HepG2 (cell line): ENCODE results near the gene CLPTM1. TPM values are rescaled to one million over a fixed set of nuclear protein-coding genes. Genes with fewer than 3 reads are reported as not detected.

Experiments
- DNMT1 ChIP-seq: sonication (generic); formaldehyde crosslinking; IDR thresholded peaks from 2 replicates; pipeline ENCODE4 v1.5.1; 2020; ENCODE audit warnings: mild to moderate bottlenecking, missing genetic modification reagents
- FLYWCH1 ChIP-seq: sonication (generic); formaldehyde crosslinking; IDR thresholded peaks from 2 replicates; pipeline ENCODE4 v1.8.1; 2023; ENCODE audit warnings: mild to moderate bottlenecking, missing genetic modification reagents
- HIVEP1 ChIP-seq: sonication (generic); formaldehyde crosslinking; IDR thresholded peaks from 2 replicates; pipeline ENCODE4 v1.4.0; 2020; ENCODE audit warnings: mild to moderate bottlenecking, missing genetic modification reagents
- JUN ChIP-seq: sonication (generic); formaldehyde crosslinking; IDR thresholded peaks from 2 replicates; pipeline ENCODE4 v1.4.0; 2020; ENCODE audit warnings: mild to moderate bottlenecking, missing genetic modification reagents
- KDM3A ChIP-seq: IDR thresholded peaks from 2 replicates; pipeline ENCODE4 v1.6.1; 2018; ENCODE audit warnings: low read depth, missing compliant biosample characterization
- KIAA2018 ChIP-seq: sonication (generic); formaldehyde crosslinking; IDR thresholded peaks from 2 replicates; pipeline ENCODE4 v1.5.0; 2020; ENCODE audit warnings: mild to moderate bottlenecking, missing genetic modification reagents, borderline replicate concordance
- NCOA1 ChIP-seq: sonication (generic); formaldehyde crosslinking; IDR thresholded peaks from 2 replicates; pipeline ENCODE4 v1.9.0; 2021; ENCODE audit warnings: missing genetic modification reagents
- NCOR1 ChIP-seq: fragments of 200-600 bp; sonication (generic); IDR thresholded peaks from 2 replicates; pipeline ENCODE4 v1.7.0; 2017; ENCODE audit warnings: antibody characterized with exemption, low read length, borderline replicate concordance
- RERE ChIP-seq: IDR thresholded peaks from 2 replicates; pipeline ENCODE4 v1.6.1; 2016; ENCODE audit warnings: low read depth, missing genetic modification reagents, missing compliant biosample characterization
- RFX1 ChIP-seq: fragments of 450-650 bp; IDR thresholded peaks from 2 replicates; pipeline ENCODE4 v1.6.1; 2017
- SATB2 ChIP-seq: sonication (generic); formaldehyde crosslinking; IDR thresholded peaks from 2 replicates; pipeline ENCODE4 v1.5.0; 2020; ENCODE audit warnings: missing genetic modification reagents
- ZBTB2 ChIP-seq: sonication (generic); formaldehyde crosslinking; IDR thresholded peaks from 2 replicates; pipeline ENCODE4 v1.8.0; 2022; ENCODE audit warnings: low read depth, missing genetic modification reagents
- ZNF263 ChIP-seq: sonication (generic); formaldehyde crosslinking; IDR thresholded peaks from 2 replicates; pipeline ENCODE4 v1.4.0; 2020; ENCODE audit warnings: missing genetic modification reagents
- polyA plus RNA-seq, 8 experiments: library from polyadenylated mRNA; depleted of rRNA in 3 of 8; stranded (reverse) in 7 of 8; unstranded in 1 of 8; fragments of >200 nt; fragmentation: Illumina TruSeq in 4 of 8; extraction: Trizol in 4 of 8; gene quantifications; 2 replicates each; pipeline versions ENCODE4 v1.2.1 to v1.2.3, GENCODE V29; 2011 to 2016; ENCODE audit warnings: low read depth in 4 of 8, missing spikeins in 1 of 8, mixed read lengths in 1 of 8; ENCODE audit not compliant: insufficient read depth in 1 of 8
- total RNA-seq, 5 experiments: library from RNA; depleted of rRNA; stranded (reverse); fragments of >200 nt; fragmentation: Illumina TruSeq; extraction: Trizol; gene quantifications; 2 replicates each; pipeline ENCODE4 v1.2.3, GENCODE V29; 2016; ENCODE audit warnings: low read depth in 1 of 5

The CLPTM1 gene
- total and polyA plus RNA-seq, 2 of the 13 experiments (the other 11 are each of a cell fraction or from before 2014, with no cell fraction given), result 34.9 to 42.8 TPM

- TF ChIP-seq RERE (CRISPR knock-in tag) (0 out of 2 replicates have a peak, but pooled peaks have one; percentile 44), NCOA1 (CRISPR knock-in tag) (no peak), KDM3A (CRISPR knock-in tag) (peak; percentile 63; the same call in 1 of the 2 replicates), DNMT1 (no peak), NCOR1 (peak; percentile 44; the same call in 1 of the 2 replicates), HIVEP1 (CRISPR knock-in tag) (0 out of 2 replicates have a peak, but pooled peaks have one; percentile 33), KIAA2018 (no peak), FLYWCH1 (CRISPR knock-in tag) (no peak), ZNF263 (CRISPR knock-in tag) (no peak), SATB2 (no peak), JUN (CRISPR knock-in tag) (no peak), RFX1 (no peak), ZBTB2 (CRISPR knock-in tag) (0 out of 2 replicates have a peak, but pooled peaks have one; percentile 29)
Observed at GRCh38 chr19:44912854-44913253, 42.3 kb upstream of the CLPTM1 start (continued).
